ENCODE data around the gene SLC66A3.

SLC66A3 gene

GRCh38 chr2:11140492-11140891 lies 14.8 kb upstream of the SLC66A3 start:
- Histone ChIP-seq H3K9ac (ENCODE audit: low read length) (no peak overlapping the region), H3K27me3 (ENCODE audit: low read depth, low read length) (peaks cover 11% of the 10 kb centered on the region), H3K4me1 (ENCODE audit: low read length) (peaks cover 5% of the 10 kb centered on the region), H4K20me1 (ENCODE audit: insufficient read depth, low read length) (no peaks in the 10 kb centered on the region), H3K9me3 (ENCODE audit: insufficient read depth, low read length) (no peaks in the 10 kb centered on the region), H3K4me3 (ENCODE audit: low read length) (no peak overlapping the region), H3K79me2 (ENCODE audit: low read length) (no peaks in the 10 kb centered on the region), H3K4me2 (ENCODE audit: low read length) (no peak overlapping the region), H2AFZ (ENCODE audit: low read depth, low read length) (no peak overlapping the region), H3K36me3 (replicated peaks; ENCODE audit: low read depth, low read length) (no peaks in the 10 kb centered on the region), H3K27ac (ENCODE audit: low read length) (no peak overlapping the region)
- TF ChIP-seq CTCF (IDR thresholded peaks at IDR 0.05; ENCODE audit: low read depth, low read length) (no peak), EZH2phosphoT487 (IDR thresholded peaks at IDR 0.05; ENCODE audit: low read depth) (no peak)

DNA sequence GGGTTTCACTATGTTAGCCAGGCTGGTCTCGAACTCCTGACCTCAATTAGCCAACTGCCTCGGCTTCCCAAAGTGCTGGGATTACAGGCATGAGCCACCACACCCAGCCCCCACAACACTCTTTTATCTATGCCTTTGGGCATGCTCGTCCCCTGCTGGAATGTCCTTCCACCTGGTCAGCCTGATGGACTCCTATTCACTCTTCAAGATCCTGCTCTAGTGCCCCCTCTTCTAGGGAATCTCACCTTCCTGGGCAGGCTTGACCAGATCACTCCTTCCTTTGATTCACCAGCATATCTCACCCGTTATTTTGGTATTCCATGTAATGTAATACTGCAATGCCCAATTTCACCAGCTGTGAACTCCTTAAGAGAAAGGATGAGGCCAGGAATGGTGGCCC lies 13.9 kb upstream of the SLC66A3 start:
- H2AFZ ChIP-seq (ENCODE audit: low read depth, low read length), result no peak overlapping the region
- H3K4me3 ChIP-seq (ENCODE audit: low read length), result no peak overlapping the region
- TF ChIP-seq CTCF (IDR thresholded peaks at IDR 0.05; ENCODE audit: low read depth, low read length) (no peak), EZH2phosphoT487 (IDR thresholded peaks at IDR 0.05; ENCODE audit: low read depth) (no peak)
- H3K9ac ChIP-seq (ENCODE audit: low read length), result no peak overlapping the region
- H4K20me1 ChIP-seq (ENCODE audit: insufficient read depth, low read length), result no peaks in the 10 kb centered on the region
- H3K27me3 ChIP-seq (ENCODE audit: low read depth, low read length), result peaks cover 11% of the 10 kb centered on the region
- no peak overlapping the region for H3K27ac ChIP-seq (ENCODE audit: low read length)
- no peaks in the 10 kb centered on the region for H3K79me2 ChIP-seq (ENCODE audit: low read length)
- H3K4me1 ChIP-seq (ENCODE audit: low read length), result peaks cover 7% of the 10 kb centered on the region
- H3K9me3 ChIP-seq (ENCODE audit: insufficient read depth, low read length), result no peaks in the 10 kb centered on the region
- no peak overlapping the region for H3K4me2 ChIP-seq (ENCODE audit: low read length)
- no peaks in the 10 kb centered on the region for H3K36me3 ChIP-seq (replicated peaks; ENCODE audit: low read depth, low read length)

- Histone ChIP-seq H3K4me3 (ENCODE audit: low read length) (no peak overlapping the region), H3K4me2 (ENCODE audit: low read length) (no peak overlapping the region), H4K20me1 (ENCODE audit: insufficient read depth, low read length) (no peaks in the 10 kb centered on the region), H2AFZ (ENCODE audit: low read depth, low read length) (no peak overlapping the region), H3K79me2 (ENCODE audit: low read length) (no peaks in the 10 kb centered on the region), H3K4me1 (ENCODE audit: low read length) (peaks cover 7% of the 10 kb centered on the region), H3K27me3 (ENCODE audit: low read depth, low read length) (peaks cover 11% of the 10 kb centered on the region), H3K9ac (ENCODE audit: low read length) (no peak overlapping the region), H3K27ac (ENCODE audit: low read length) (no peak overlapping the region), H3K9me3 (ENCODE audit: insufficient read depth, low read length) (no peaks in the 10 kb centered on the region), H3K36me3 (replicated peaks; ENCODE audit: low read depth, low read length) (no peaks in the 10 kb centered on the region)
- TF ChIP-seq CTCF (IDR thresholded peaks at IDR 0.05; ENCODE audit: low read depth, low read length) (peak; percentile 18; the same call in 1 of the 2 replicates), EZH2phosphoT487 (IDR thresholded peaks at IDR 0.05; ENCODE audit: low read depth) (no peak)
Measured at GRCh38 chr2:11142330-11142729, 12.9 kb upstream of the SLC66A3 start.

DNA sequence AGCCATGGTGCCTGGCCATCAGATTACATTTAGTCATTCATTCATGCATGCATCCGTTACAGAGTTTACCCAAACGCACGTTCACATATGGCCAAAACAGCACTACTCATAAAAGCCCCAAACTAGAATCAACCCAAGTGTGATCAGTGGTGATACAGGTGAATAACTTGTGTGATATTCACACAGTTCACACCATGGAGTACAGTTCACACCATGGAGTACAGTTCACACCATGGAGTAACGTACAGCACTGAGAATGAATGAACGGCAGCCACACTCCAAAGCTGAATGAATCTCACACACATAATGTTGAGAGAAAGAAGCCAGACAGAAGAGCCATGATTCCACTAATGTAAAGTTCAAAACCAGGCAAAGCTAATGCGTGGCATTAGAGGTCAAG lies 12.3 kb upstream of the SLC66A3 start:
- Histone ChIP-seq H3K4me2 (ENCODE audit: low read length) (no peak overlapping the region), H3K9me3 (ENCODE audit: insufficient read depth, low read length) (no peaks in the 10 kb centered on the region), H3K4me1 (ENCODE audit: low read length) (peaks cover 7% of the 10 kb centered on the region), H4K20me1 (ENCODE audit: insufficient read depth, low read length) (no peaks in the 10 kb centered on the region), H2AFZ (ENCODE audit: low read depth, low read length) (no peak overlapping the region), H3K27me3 (ENCODE audit: low read depth, low read length) (peaks cover 11% of the 10 kb centered on the region), H3K27ac (ENCODE audit: low read length) (no peak overlapping the region), H3K79me2 (ENCODE audit: low read length) (no peaks in the 10 kb centered on the region), H3K9ac (ENCODE audit: low read length) (no peak overlapping the region), H3K36me3 (replicated peaks; ENCODE audit: low read depth, low read length) (no peaks in the 10 kb centered on the region), H3K4me3 (ENCODE audit: low read length) (no peak overlapping the region)
- TF ChIP-seq CTCF (IDR thresholded peaks at IDR 0.05; ENCODE audit: low read depth, low read length), result no peak
- TF ChIP-seq EZH2phosphoT487 (IDR thresholded peaks at IDR 0.05; ENCODE audit: low read depth), result no peak

Data from OCI-LY3 (cell line).